ENCODE data around the gene LRP8.

LRP8 gene

DNA sequence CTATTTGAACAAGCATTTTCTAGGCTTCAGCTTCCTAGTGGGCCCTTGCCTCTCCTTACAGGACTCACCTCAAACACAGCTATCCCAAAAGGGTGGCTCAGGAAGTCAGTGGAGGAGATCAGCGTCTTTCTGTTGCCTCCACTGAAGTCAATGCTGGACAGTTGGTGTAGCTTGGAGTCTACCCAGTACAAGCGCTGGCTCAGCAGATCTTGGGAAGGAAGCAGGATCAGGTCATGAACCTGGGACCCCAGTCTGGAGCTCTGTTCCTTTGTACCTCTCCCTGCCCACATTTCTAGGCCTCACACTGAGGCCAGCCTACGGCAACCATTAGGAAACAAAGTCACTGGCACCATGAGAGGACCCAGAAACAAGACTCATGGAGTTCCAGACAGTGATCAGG lies 65.9 kb downstream of the LRP8 start:
- DNase-seq (ENCODE audit: low read depth in 2 of 2): no peak

DNA sequence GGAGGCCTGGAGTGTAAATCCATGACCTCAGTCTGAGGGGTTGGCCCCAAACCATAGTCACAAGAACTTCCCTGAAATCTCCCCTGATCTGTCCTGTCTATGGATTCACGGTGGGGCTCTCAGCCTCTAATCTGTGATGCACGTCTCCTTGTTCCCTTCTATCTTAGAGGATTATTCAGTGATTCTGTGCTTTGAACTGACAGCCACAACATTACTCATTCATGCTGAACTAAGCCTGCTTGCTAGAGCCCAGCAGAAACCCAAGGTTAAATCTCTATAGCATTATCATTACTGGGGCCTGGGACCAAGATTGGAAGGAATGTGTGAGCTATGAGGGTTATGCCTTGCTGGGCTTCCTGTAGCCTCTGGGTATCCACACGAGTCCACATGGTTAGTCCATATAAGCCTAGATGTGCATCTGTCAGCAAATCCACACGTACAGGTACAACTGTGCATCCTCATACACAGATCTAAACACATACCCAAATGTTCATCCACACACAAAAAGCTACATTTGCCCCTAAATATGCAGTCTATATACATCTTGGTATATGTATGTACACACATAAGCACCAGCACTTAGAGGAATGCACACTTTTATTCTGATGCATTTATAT lies 67.1 kb downstream of the LRP8 start:
- DNase-seq (ENCODE audit: low read depth in 2 of 2): no peak

DNA sequence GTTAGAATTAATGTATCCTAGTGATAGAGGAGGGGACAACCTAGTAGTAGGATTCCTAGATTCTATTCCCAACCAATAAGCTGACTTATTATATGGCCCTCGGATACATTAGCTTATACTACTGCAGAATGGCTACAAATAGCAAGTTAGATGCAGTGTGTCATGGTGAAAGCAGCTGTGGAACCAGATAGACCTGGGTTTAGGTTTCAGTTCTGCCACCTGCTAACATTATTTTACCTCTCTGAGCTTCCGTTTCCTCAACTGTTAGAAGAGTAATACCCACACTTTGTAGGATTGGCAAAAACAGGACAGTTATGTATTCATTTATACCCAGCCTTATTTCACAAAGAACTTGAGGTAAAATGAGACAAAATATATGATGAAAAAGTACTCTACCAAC lies 67.9 kb downstream of the LRP8 start:
- no peak for DNase-seq (ENCODE audit: low read depth in 2 of 2)

DNA sequence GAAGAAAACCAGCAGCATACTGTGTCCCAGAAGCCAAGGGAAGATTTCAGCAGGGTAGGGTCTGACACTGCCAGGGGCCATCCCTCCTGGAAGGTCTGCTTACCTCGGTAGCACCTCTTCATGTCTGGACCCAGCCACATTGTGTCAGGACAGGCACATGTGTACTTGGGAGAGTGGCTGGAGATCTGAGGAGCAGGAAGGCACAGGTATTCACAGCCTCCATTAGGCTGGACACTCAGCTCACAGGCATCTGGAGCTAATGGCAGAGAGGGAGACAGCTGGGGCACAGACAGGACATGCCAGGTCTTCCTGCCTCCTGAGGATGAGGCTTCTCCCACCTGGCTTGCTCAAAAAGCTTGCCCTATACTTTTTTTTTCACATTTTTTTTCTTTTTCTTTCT lies 69.7 kb downstream of the LRP8 start:
- DNase-seq (ENCODE audit: low read depth in 2 of 2): no peak

DNA sequence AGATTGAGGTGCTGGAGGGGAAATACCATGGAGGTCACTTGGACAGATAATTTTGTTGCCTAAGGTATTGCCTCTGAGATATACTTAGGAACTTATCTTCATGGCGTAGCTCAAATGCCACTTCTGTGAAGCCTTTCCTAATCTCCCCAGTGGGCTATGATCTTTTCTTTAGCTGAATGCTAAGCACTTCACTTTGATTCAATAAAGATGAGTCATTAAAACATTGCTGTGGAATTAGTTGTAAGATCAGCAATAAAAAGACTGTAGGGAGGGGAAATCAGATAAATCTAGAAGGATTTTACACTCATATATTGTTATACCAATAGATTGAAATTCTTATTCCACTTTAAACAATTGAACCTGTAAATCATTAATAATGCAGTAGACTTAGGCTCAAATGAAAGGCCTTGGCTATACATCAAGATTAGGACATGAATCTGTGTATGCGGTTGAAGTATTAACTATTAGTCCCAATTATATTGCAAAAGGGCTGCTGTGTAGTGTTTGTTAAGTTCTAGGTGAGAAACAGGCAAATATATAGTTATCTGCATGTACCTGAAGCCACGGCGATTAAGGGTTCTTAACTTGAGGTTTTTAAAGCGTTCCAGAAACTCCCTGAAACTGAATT lies 70.3 kb downstream of the LRP8 start:
- no peak for DNase-seq (ENCODE audit: low read depth in 2 of 2)

DNA sequence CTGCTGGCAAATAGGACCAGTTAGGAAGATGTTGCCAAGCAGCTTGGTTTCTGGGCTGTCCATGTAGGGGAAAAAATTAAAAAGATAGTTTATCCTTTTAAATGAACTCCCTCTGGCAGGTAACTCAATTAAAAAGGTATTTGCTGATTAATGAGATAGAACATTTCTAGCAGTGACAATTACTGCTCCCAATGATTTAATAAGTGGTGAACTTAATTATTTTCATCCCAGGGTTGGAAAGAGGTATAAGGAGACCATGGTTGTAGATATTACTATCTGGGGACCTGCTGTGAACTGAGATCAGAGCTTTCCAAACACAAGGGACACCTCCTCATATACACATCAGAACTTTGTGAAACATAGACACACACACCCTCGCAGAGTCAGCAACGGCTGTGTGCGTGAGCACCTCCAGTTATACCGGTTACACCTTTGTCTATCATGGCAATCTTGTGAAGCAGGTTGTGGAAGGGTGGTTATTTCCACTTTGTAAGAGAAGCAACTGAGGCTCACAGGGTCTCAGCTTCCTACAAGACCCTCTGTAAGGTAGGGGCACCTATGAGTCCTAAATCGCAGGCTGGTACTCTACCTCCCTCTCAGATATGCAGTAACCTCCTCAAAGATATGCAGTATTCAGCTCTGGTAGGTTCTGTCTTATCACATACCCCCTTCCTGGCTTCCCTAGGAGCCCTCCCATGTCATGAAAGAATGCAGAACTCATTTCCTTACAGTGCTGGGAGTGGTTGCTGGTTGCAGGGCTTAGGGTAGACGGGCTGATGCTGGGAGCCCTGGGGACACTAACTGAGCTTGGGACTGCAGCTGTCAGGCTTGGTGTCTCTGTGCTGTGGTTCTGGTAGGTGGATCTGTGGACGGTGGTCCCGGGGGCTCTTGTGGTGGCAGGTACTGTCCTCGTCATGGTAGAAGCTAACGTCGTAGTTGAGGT lies 71.1 kb downstream of the LRP8 start:
- no peak for DNase-seq (ENCODE audit: low read depth in 2 of 2)

DNA sequence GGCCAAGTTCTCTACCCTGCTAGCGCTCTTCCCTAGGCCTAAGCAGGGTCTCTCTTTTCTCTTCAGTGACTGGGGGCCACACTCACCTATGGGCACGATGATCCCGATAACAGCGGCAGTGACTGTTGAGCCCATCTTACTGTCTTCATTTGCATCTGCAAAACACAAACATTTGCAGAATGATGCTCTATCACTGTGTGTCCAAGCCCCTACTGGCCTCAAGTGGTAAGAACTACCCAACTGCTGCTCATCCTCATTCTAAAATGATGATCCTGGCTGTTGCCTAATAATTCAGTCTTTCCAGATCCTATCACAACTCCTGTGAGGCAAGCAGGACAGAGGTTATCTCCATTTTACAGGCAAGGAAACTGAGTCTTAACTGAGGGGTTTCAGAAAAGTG lies 72.8 kb downstream of the LRP8 start:
- no peak for DNase-seq (ENCODE audit: low read depth in 2 of 2)

DNA sequence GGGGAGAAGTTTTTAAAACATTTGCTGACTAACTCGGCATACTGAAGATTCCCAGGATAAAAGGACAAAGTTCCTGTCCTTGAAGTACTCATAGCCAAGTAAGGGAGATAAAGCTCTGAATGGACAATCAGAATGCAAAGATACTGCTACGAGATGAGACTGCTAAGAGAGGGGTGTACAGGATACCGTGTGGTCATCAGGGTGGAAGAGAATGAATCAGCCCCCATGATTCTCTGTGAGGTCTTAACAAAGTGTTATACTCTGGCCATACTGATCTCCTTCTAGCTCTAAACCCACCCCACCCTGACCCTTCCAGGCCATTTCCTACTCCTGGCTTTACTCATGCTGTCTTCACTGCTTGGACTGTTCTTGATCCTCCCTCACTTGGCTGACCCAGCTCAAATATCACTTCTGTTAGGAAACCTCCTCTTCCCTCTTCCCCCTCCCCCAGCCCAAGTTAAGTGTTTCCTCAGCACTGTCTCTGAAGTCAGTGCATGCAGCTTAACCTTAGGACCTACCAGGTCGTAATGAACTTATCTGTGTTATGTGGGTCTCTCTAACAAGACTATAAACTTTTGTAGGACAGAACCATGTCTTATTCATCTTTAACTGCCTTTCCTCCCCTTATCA lies 73.7 kb downstream of the LRP8 start:
- DNase-seq (ENCODE audit: low read depth in 2 of 2): no peak

DNA sequence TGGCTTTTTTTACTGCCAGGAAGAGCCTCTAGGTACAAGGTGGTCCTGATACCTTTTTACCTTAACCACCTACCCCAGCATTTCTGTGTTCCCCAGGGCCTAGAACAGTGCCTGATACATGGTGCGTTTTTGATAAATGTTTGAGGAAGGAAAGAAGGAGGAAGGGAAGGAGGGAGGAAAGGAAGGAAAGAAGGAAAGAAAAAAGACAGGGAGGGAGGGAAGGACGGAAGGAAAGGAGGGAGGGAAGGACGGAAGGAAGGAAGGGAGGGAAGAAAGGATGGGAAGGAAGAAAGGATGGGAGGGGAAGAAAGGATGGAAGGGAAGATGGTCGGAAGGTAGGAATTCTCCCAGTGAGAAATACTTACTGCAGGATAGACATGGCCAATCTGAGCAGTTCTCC lies 77.5 kb downstream of the LRP8 start:
- no peak for DNase-seq (ENCODE audit: low read depth in 2 of 2)

DNA sequence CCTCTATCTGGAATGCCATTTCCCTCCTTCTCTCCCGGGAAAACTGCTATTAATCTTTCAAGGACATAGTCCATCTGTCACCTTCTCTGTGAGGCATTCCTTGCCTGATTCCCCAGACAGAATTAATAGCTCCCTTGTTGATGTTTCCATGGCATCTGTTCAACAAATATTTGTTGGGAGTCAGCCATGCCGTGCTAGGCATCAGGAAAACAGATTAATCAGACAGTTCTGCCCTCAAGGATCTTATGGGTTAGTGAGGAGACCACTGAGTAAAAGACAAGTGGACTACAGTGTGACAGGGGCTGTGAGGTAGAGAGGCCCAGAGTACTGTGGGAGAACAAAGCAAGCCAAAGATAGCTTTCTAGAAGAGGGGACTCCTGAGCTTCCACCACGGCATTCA lies 78.2 kb downstream of the LRP8 start:
- DNase-seq (ENCODE audit: low read depth in 2 of 2): no peak

DNA sequence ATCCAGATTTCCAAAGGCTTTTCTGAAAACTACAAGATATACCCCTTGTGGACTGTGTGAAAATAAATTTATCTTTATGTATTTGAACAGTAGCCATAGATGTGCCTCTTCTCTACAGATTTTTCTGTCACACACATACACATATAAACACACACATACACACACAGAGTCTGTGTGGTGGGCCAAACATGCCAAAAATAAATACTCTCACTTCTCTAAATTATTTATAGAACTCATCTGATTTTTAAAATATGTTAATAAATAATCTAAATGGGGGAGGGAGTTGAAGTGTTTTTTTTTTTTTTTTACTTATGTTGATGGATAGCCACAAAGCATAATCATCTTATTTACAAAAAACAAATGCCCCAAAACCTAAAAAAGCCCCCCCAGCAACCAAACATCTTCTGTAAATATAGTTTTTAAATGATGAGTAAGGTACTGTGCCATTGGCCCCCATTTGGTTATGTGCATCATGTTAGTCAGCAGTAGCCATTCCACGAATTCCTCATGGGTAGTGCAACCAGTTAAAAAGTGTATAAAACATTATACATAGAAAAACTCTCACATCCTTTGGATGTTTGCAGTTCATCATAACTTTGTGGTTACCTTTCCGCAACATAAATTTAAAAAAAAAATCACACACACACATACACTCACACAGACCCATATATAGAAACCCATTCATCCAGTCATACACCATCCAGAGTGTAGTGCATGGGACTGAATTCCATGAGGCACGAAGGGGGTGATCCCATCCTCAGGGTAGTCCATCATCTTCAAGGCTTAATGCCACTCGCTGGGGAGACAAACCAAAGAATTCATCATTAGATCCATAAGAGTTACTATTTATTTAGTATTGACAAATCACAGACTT lies 81.4 kb downstream of the LRP8 start:
- no peak for DNase-seq (ENCODE audit: low read depth in 2 of 2)

DNA sequence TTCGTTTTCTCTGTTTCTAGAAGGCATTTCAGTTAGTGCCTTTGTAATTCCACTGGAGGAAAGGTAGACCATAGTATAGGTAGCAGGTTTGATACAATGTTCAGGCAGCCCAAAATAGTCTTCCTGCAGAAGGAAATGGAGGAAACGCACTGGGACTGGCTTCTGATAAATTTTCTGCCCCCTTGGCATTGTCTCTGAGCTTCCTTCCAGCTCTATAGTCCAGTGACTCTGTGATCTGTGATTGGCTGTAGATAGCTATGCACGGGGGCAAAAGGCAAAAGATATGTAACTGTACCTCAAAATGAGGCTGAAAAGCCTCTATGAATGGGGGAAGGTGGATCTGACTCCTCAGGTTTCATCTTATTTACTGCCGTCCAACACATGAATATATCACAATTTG lies 83.7 kb downstream of the LRP8 start:
- DNase-seq (ENCODE audit: low read depth in 2 of 2): no peak

DNA sequence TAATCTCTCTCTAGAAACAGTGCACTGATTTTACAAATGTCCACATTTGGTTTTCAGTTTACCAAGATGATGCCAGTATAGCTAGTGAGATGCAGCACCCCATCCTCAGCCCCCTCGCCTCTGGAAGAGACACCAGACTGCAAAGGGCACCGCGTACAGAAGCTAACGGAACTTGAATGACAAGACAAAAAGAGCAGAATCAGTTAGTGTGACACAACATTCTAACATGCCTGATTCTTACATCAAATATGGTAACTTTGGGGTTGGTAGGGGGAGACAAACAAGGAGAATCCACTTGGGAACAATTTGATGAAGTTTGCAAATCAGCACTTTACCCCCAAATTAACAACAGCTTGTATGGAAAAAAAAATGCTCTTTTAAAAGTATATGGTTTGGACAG lies 85.5 kb downstream of the LRP8 start:
- no peak for DNase-seq (ENCODE audit: low read depth in 2 of 2)

DNA sequence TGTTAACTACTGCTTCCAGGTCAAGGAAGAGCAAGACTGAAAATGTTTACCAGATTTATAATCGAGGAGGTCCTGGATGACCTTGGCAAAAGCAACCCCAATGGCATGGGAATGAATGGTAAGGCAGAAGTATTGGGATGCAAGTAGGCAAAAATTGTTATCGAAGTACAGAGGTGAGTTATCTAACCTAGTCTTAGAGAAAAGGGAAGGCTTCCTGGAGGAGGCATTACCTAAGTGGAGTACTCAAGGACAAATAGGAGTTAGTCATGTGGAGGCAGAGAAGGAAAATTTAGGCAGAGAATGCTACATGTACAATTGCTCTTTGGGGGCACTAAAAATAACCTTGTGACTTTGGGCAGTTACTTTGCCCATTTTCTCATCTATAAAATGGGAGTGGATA lies 86.0 kb downstream of the LRP8 start:
- no peak for DNase-seq (ENCODE audit: low read depth in 2 of 2)

DNA sequence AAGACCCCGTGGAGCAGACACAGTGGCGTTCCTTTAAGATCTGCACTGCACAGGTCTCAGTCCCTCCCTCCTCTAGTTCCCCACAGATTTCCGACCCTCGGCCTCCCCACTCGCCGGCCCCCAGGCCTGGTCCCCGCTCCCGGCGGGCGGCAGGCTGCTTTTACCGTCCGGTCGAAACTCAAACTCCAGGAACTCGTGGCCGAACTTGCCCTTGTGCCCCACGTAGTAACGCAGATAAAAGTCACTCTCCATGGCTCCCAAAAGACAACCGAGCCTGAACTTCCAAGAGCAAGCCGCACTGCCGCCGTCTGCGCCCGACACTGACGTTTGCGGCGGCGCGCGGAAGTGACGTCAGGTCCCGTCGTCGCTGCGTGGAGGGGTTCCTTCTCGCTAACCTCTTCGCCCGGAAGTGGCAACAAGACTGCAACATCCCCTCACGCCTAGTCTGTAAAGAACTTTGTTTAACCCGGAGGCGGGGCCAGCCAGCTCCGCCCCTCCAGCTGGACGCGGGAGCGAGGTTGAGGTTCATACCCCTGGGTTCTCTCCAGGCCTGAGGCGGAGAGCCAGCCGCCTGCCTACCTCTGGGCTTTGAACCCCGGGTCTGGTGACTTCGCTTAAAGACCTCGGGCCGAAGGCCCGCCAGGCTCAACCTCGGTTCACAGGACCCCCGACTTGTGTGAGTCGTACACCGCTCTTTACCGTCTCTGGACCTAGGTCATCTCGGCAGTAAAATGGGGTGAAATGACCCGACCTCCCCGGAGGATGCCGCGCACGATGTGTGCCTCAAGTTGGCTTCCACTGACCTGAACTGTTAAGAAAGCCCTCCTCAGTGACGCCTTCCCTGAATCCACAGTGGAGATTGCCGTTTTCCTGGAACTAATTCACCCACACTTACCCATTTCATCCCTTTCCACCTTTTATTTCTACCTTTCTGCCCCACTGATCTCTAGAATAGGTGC lies 89.4 kb downstream of the LRP8 start, which contains the start of gene MAGOH:
MAGOH (minus strand) TSS at position 322 of the 959 bp plus-strand sequence; CDS start at position 252, 70 bp downstream.
- peak; percentile 91 to 94 for DNase-seq (ENCODE audit: low read depth in 2 of 2)

DNA sequence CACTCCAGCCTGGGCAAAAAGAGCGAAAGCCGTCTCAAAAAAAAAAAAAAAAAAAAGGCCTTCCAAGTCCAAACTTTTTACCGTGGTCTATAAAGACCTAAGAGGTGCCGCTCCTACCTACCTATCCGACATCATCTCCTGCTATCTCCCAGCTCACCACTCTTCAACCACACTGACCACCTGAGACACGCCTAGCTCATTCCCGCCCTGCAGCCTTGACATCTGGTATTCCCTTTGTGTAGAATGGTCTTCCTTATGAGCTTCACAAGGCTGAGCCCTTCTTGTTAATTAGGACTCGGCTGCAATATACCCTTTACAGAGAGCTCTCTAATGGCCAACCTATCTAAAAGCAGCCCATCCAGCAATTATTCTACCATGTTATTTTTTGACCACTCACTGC lies 90.2 kb downstream of the LRP8 start:
- DNase-seq (ENCODE audit: low read depth in 2 of 2): no peak

DNA sequence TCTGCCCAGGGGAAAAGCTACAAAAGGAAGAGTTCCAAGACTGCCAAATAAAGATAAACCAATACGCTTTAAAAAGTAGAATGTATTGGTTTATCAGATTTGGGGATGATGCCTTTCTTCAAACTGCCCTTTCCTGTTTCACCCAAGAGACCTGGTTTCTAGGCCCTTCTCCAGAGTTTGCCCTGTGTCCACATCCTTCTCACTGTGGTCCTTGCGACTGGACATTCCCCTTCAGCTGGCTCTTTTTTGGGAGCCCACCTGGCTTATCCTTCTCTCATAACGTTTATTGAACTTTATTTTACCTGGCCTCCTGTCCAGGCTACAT lies 106.9 kb downstream of the LRP8 start:
- no peak for DNase-seq (ENCODE audit: low read depth in 2 of 2)

DNA sequence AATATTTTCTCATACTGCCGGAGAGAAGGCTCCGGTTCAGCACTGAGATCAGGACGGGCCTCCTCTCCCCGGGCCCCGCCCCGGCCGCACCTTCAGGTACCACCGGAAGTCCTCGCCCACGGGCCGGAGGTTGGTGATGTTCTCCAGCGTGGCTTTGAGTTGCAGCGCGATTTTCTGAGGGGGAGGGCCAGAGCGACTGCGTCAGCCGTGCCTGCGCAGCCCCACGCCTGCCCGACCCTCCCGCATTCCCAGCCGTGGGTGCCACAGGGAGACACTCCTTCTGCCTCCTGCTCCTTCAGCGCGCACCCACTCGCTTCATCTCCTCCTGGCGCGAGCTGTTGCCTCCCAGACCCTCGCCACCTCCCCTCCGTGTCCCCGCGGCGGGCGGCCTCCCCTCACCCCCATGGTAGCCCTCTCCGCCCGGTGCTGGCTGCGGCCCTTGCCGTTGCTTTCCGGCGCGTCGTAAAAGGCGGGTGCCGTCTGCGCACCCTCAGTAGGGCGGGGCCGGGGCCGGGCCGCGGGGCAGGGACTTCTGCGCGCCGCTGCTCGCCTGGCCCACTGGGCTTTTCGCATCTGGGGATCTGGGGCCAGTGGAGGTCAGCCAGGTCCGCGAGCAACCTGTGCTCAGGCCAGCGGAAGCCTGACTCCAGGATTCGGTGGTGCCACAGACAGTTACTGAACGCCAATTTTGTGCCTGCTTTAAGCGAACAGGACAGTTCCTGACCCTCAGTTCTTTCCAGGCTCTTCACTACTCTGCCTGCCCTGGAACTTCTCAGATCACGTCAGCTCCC lies 107.5 kb downstream of the LRP8 start, which contains the start of gene CZIB:
CZIB (minus strand) TSS at position 464 of the 791 bp plus-strand sequence; CDS start at position 405, 59 bp downstream.
- DNase-seq (ENCODE audit: low read depth in 2 of 2): peak; percentile 90 to 97

DNA sequence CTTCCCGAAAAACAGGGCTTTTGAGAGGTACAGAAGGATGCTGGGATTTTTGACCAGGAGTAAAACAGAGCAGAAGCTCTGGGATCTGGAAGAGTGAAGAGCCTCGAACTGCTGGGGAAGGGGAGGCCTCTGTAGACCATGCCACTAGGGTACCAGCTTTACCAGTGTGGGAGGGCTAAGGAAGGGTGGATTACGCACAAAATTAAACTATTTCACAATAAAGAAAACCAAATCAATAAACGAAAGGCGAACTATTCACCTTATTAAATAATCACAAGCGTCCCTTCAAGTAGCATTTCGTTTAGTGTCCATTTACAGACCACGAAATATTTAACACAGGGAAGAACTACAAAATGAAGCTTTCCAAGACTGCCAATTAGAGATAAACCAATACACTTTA lies 108.2 kb downstream of the LRP8 start:
- DNase-seq (ENCODE audit: low read depth in 2 of 2): no peak
